Kidney (tissue), 14 donors: ENCODE results near the gene WWOX. TPM values are rescaled to one million over a fixed set of nuclear protein-coding genes. Genes with fewer than 3 reads are reported as not detected.

Source experiments
- DNase-seq, 5 donors: peaks; one replicate each; pipeline ENCODE4 v3.0.0-alpha.2; 2013 to 2020
- FAIRE-seq: peaks from 2 replicates; lab custom pipeline; 2012; peaks lifted over from hg19 to GRCh38; lab: Jason Lieb, UNC
- H3K27ac ChIP-seq, 2 donors: one replicate each; pipeline ENCODE4 v1.7.0; 2013; ENCODE audit warnings: low read depth in 2 of 2, low read length in 2 of 2, inconsistent platforms in 1 of 2
- H3K27me3 ChIP-seq: one replicate; pipeline ENCODE4 v1.7.1; 2013; ENCODE audit warnings: low read length, inconsistent platforms; ENCODE audit not compliant: control insufficient read depth, insufficient read depth
- H3K36me3 ChIP-seq, 3 donors: one replicate each; pipeline versions ENCODE4 v1.7.0 to v1.7.1; 2013; ENCODE audit warnings: low read length in 3 of 3, control low read depth in 1 of 3, inconsistent platforms in 1 of 3; ENCODE audit not compliant: insufficient read depth in 3 of 3, control insufficient read depth in 2 of 3
- H3K4me1 ChIP-seq, 3 donors: one replicate each; pipeline versions ENCODE4 v1.7.0 to v1.7.1; 2013; ENCODE audit warnings: low read length in 3 of 3, inconsistent platforms in 1 of 3, low read depth in 1 of 3; ENCODE audit not compliant: control insufficient read depth in 2 of 3, insufficient read depth in 2 of 3
- H3K4me3 ChIP-seq, 3 donors: one replicate each; pipeline versions ENCODE4 v1.7.0 to v1.8.1; 2013; ENCODE audit warnings: low read length in 3 of 3, control low read depth in 1 of 3, inconsistent platforms in 1 of 3
- H3K9ac ChIP-seq, 3 donors: one replicate each; pipeline versions ENCODE4 v1.7.0 to v1.7.1; 2013; ENCODE audit warnings: low read length in 3 of 3, control low read depth in 1 of 3, inconsistent platforms in 1 of 3
- H3K9me3 ChIP-seq, 3 donors: one replicate each; pipeline versions ENCODE4 v1.7.0 to v1.7.1; 2013; ENCODE audit warnings: low read length in 3 of 3, control low read depth in 1 of 3, inconsistent platforms in 1 of 3; ENCODE audit not compliant: control insufficient read depth in 2 of 3, insufficient read depth in 1 of 3
- intact Hi-C: fragments of 100-400 bp; cut with DNase I; formaldehyde crosslinking; loops from one replicate; pipeline ENCODE4 v1.11.1; 2022
- polyA plus RNA-seq: library from polyadenylated mRNA; stranded (reverse); fragments of 350-450 nt; fragmentation: Illumina TruSeq; extraction: RNeasy Lipid Tissue Mini Kit (QIAGEN cat#74804); gene quantifications from one replicate; pipeline ENCODE4 v1.2.3, GENCODE V29; 2014; ENCODE audit warnings: low read depth, low replicate concordance; ENCODE audit not compliant: insufficient read depth
- total RNA-seq: library from RNA; stranded (reverse); fragmentation: NEBNext Ultra II Directional; extraction: Animal tissue kit (Norgen Biotek cat#: 25700); gene quantifications from one replicate; pipeline ENCODE4 v1.2.1, GENCODE V29; 2021
- TF ChIP-seq, protein P1 (sequence below): IDR thresholded peaks from 3 replicates; pipeline ENCODE4 v1.5.1; 2012; ENCODE audit warnings: mild to moderate bottlenecking, moderate library complexity, borderline replicate concordance; ENCODE audit not compliant: insufficient read depth; ENCODE audit errors: extremely low read depth
- donor health status: control.
- donor health status: control.
- donor health status: control.
- donor health status: control.
- donor health status: control.
- donor health status: DM: yes; HTN: yes; CAD: no.
- donor health status: Normal renal cell carcinoma (clear cell type).

Gene WWOX
- total and polyA plus RNA-seq, 2 donors from 2014 or later = 22.5 to 30.3 TPM

GRCh38 chr16:78392585-78393195, 293.2 kb downstream of the WWOX start:
- intact Hi-C loops = no loop called here
- Histone ChIP-seq H3K4me3 (no peak overlapping the region), H3K36me3 (no peaks in the 10 kb centered on the region), H3K4me1 (no peaks in the 10 kb centered on the region), H3K9ac (no peak overlapping the region), H3K27me3 (no peaks in the 10 kb centered on the region), H3K27ac (no peak overlapping the region), H3K9me3 (peaks cover 0 to 5% (median 0%) of the 10 kb centered on the region in 3 donors)
- DNase-seq = no peak
- no peak for FAIRE-seq
- TF ChIP-seq, protein P1, sequence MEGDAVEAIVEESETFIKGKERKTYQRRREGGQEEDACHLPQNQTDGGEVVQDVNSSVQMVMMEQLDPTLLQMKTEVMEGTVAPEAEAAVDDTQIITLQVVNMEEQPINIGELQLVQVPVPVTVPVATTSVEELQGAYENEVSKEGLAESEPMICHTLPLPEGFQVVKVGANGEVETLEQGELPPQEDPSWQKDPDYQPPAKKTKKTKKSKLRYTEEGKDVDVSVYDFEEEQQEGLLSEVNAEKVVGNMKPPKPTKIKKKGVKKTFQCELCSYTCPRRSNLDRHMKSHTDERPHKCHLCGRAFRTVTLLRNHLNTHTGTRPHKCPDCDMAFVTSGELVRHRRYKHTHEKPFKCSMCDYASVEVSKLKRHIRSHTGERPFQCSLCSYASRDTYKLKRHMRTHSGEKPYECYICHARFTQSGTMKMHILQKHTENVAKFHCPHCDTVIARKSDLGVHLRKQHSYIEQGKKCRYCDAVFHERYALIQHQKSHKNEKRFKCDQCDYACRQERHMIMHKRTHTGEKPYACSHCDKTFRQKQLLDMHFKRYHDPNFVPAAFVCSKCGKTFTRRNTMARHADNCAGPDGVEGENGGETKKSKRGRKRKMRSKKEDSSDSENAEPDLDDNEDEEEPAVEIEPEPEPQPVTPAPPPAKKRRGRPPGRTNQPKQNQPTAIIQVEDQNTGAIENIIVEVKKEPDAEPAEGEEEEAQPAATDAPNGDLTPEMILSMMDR = no peak

GRCh38 chr16:78395035-78395434, 295.6 kb downstream of the WWOX start:
- H3K27ac ChIP-seq = no peak overlapping the region
- intact Hi-C loops = no loop called here
- H3K4me3 ChIP-seq = no peak overlapping the region
- H3K9me3 ChIP-seq = peaks cover 0 to 5% (median 0%) of the 10 kb centered on the region in 3 donors
- H3K9ac ChIP-seq = no peak overlapping the region
- FAIRE-seq (no peak), DNase-seq (no peak)
- TF ChIP-seq, protein P1 = no peak
- no peaks in the 10 kb centered on the region for H3K4me1 ChIP-seq
- H3K27me3 ChIP-seq = no peaks in the 10 kb centered on the region
- no peaks in the 10 kb centered on the region for H3K36me3 ChIP-seq

DNA sequence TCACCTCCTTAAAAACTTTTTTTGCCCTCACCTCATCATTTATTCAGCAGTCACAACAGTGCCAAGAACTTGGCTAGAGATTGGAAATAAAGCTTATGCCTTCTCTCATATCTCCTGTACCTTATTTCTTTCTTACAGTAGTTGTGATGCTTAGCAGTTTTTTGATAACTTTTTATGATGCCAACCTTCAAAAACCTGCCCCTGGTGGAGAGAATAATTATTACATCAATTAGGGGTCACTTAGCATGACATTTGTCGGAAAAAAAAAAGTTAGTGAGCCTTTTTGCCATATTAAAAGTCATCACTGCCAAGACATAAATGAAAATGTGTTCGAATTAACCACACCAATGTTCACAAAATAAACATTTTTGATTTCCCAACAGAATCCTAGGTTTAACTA, 296.6 kb downstream of the WWOX start:
- no peaks in the 10 kb centered on the region for H3K4me1 ChIP-seq
- no peak overlapping the region for H3K9ac ChIP-seq
- H3K36me3 ChIP-seq = no peaks in the 10 kb centered on the region
- H3K27ac ChIP-seq = no peak overlapping the region
- peaks cover 0 to 5% (median 0%) of the 10 kb centered on the region in 3 donors for H3K9me3 ChIP-seq
- FAIRE-seq (no peak), DNase-seq (no peak)
- TF ChIP-seq, protein P1 = no peak
- no peaks in the 10 kb centered on the region for H3K27me3 ChIP-seq
- H3K4me3 ChIP-seq = no peak overlapping the region
- intact Hi-C loops = no loop called here

DNA sequence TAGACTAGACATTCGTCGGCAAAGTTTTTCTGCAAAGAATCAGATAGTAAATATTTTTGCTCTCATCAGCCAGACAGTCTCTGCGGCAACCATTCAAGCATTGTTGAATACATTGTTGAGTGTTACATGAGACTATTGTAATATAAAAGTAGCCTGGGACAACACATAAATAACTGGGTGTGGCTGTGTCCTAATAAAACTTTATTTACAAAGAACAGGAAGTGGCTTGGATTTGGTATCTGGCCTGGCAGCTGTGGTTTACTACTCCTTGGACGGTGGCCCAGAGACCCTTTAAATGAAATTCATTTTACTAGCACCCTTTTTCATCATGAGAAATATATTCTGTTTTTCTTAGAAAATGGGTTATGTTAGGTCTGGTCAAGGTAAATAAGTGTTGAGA, 297.2 kb downstream of the WWOX start:
- H3K9ac ChIP-seq = no peak overlapping the region
- H3K36me3 ChIP-seq = no peaks in the 10 kb centered on the region
- no peak for DNase-seq
- H3K27me3 ChIP-seq = no peaks in the 10 kb centered on the region
- no peak for FAIRE-seq
- intact Hi-C loops = no loop called here
- H3K27ac ChIP-seq = no peak overlapping the region
- TF ChIP-seq, protein P1 = no peak
- H3K9me3 ChIP-seq = peaks cover 0 to 5% (median 0%) of the 10 kb centered on the region in 3 donors
- H3K4me3 ChIP-seq = no peak overlapping the region
- no peaks in the 10 kb centered on the region for H3K4me1 ChIP-seq
